Measurements from ENCODE around the gene HOXB4.

The HOXB4 gene

DNA sequence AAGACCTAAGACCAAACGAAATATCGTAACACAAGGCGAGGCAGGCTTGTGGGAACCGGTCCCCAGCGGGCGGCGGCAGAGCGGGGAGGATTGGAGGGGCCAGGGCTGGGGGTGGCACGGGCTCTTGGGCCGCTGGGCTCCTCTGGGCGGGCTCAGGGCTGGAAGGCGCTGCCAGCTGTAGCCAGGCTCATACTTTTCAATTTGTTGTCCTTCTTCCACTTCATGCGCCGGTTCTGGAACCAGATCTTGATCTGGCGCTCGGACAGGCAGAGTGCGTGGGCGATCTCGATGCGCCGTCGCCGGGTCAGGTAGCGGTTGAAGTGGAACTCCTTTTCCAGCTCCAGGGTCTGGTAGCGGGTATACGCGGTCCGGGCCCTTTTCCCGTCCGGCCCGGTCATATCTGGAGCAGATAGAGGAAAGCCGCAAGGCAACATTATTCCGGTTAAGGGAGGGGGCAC, 13.9 kb upstream of the HOXB4 start:
- H2AFZ ChIP-seq, result no peak overlapping the region
- H3K4me3 ChIP-seq (ENCODE audit: low read depth, low read length), result no peak overlapping the region
- H3K27me3 ChIP-seq (ENCODE audit: control insufficient read depth, insufficient read depth, low read length), result no peaks in the 10 kb centered on the region
- no peaks in the 10 kb centered on the region for H3K36me3 ChIP-seq (ENCODE audit: control insufficient read depth, insufficient read depth, low read length)
- no peaks in the 10 kb centered on the region for H3K4me1 ChIP-seq
- no peak overlapping the region for H3K27ac ChIP-seq
- TF ChIP-seq, protein P1, sequence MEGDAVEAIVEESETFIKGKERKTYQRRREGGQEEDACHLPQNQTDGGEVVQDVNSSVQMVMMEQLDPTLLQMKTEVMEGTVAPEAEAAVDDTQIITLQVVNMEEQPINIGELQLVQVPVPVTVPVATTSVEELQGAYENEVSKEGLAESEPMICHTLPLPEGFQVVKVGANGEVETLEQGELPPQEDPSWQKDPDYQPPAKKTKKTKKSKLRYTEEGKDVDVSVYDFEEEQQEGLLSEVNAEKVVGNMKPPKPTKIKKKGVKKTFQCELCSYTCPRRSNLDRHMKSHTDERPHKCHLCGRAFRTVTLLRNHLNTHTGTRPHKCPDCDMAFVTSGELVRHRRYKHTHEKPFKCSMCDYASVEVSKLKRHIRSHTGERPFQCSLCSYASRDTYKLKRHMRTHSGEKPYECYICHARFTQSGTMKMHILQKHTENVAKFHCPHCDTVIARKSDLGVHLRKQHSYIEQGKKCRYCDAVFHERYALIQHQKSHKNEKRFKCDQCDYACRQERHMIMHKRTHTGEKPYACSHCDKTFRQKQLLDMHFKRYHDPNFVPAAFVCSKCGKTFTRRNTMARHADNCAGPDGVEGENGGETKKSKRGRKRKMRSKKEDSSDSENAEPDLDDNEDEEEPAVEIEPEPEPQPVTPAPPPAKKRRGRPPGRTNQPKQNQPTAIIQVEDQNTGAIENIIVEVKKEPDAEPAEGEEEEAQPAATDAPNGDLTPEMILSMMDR (IDR thresholded peaks at IDR 0.05), result no peak
- H3K79me2 ChIP-seq, result no peaks in the 10 kb centered on the region
- H3K4me2 ChIP-seq (ENCODE audit: low read length), result no peak overlapping the region
- no peaks in the 10 kb centered on the region for H3K9me3 ChIP-seq (ENCODE audit: control insufficient read depth, low read length)
- no peak overlapping the region for H3K9ac ChIP-seq

DNA sequence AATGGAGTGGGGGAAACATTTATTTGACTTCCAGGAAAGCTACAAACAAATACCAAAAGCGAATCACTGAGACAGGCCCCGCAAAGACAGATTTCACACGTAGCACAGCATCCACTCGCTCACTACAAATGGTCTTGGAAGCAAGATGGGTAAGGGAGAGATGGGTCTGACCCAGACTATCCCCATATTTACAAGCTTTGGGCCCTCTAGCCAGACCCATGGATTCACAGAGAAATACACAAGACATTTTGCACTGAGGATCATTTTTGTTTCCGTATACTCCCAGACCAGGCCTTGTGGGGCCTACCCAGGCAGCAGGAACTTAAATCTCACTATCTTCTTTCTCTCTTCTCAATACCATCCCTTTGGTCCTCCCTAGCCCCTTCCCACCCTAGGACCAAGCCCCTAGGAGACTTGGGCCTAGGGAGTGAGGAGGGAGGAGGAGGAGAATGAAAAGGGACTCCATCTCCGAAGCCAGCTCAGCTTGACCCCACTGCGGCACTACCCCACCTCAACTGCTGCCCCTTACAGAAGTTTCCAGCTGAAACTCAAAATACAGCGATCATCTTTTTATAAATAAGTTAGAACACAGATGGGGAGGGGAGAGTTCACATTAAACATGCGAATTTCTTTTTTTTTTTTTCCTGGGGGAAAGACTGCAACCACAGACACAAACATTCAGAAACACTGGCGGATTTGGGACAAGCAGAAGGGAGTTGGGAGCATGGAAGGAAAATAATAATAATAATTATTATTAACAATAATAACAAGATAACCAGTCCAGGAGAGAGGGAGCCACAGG, 13.3 kb upstream of the HOXB4 start:
- Histone ChIP-seq H3K79me2 (no peaks in the 10 kb centered on the region), H3K9ac (no peak overlapping the region), H3K36me3 (ENCODE audit: control insufficient read depth, insufficient read depth, low read length) (no peaks in the 10 kb centered on the region), H3K9me3 (ENCODE audit: control insufficient read depth, low read length) (no peaks in the 10 kb centered on the region), H3K4me2 (ENCODE audit: low read length) (no peak overlapping the region), H2AFZ (no peak overlapping the region), H3K27me3 (ENCODE audit: control insufficient read depth, insufficient read depth, low read length) (no peaks in the 10 kb centered on the region), H3K4me1 (no peaks in the 10 kb centered on the region), H3K4me3 (ENCODE audit: low read depth, low read length) (no peak overlapping the region), H3K27ac (no peak overlapping the region)
- TF ChIP-seq, protein P1 (IDR thresholded peaks at IDR 0.05), result no peak

DNA sequence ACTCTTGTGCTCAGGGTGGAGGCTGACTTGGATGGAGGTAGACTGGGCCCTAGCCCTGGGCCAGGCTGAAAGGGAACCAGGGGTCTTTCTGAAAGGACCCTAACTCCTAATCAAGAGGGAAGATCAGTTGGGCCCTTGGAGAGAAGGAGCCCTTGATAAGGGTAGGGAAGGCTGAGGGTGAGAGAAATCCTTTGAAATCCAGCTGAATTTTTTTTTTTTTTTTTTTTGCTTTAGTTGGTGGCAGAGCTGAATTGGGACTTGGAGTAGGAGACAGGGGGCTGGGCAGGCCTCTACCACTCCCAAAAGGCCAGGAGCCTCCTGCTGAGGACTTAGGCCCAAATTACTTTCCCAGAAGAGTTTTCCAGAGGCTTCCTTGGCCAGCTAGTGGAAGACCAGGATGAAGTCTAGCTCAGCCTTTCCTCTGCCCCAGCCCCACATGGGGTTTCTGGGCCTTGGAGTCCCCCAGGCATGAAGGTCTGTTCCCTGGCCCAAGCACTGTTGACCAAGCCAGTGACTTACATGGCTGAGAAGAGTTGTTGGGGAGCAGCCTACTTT, 12.5 kb upstream of the HOXB4 start:
- H3K9ac ChIP-seq, result no peak overlapping the region

DNA sequence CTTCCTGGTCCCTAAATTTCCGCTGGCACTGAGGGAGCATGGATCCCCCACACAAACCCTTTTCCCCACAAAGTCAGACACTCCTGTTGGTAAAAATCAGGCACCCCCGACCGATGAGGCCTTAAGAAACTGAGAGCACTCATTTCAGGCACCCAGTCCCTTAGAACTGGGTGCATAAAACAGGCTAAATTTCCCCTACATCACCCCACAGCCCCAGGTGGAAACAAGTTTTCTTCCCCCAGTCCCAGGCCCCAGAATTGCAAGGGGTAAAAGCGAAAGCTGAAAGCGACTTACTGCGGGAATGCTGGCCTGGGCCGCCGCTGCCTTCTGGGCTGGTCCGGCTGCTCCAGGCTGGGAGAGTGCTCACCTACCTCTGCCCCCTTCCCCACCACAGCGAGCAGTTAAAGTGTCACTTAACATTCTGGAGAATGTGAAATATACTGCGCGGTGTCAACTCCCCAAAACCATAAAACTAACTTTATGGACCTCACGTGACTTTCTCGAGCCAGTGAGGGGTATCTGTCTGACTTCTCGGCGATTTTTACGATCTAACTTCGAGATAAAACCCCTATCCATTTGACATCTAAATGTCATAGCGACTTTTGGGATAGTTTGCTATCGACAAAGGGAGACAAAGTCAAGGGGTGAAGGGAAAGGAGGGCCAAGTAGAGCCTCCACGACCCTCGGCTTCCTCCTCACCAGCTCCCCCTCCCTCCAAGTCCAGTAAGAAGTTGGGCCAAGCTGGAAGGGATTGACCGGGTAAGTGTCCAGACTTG, 11.9 kb upstream of the HOXB4 start, which contains the start of gene HOXB3:
HOXB3 (minus strand) TSS at position 411 of the 776 bp plus-strand sequence. CDS start 37,767 bp downstream, outside the sequence.
- H3K9me3 ChIP-seq (ENCODE audit: control insufficient read depth, low read length), result no peaks in the 10 kb centered on the region
- no peak within 1 kb of the TSS for H3K4me2 ChIP-seq (ENCODE audit: low read length)
- no peaks in the 10 kb centered on the region for H3K79me2 ChIP-seq
- TF ChIP-seq, protein P1 (IDR thresholded peaks at IDR 0.05), result no peak
- H2AFZ ChIP-seq, result no peak within 1 kb of the TSS
- no peaks in the 10 kb centered on the region for H3K27me3 ChIP-seq (ENCODE audit: control insufficient read depth, insufficient read depth, low read length)
- no peak within 1 kb of the TSS for H3K9ac ChIP-seq
- no peak within 1 kb of the TSS for H3K27ac ChIP-seq
- no peak within 1 kb of the TSS for H3K4me3 ChIP-seq (ENCODE audit: low read depth, low read length)
- no peaks in the 10 kb centered on the region for H3K36me3 ChIP-seq (ENCODE audit: control insufficient read depth, insufficient read depth, low read length)
- H3K4me1 ChIP-seq, result no peaks in the 10 kb centered on the region

More for the DNA sequence above, 12.5 kb upstream of the HOXB4 start:
- Histone ChIP-seq H3K79me2 (no peaks in the 10 kb centered on the region), H3K36me3 (ENCODE audit: control insufficient read depth, insufficient read depth, low read length) (no peaks in the 10 kb centered on the region), H3K27ac (no peak overlapping the region), H3K9me3 (ENCODE audit: control insufficient read depth, low read length) (no peaks in the 10 kb centered on the region), H3K4me2 (ENCODE audit: low read length) (no peak overlapping the region), H3K4me3 (ENCODE audit: low read depth, low read length) (no peak overlapping the region), H3K4me1 (no peaks in the 10 kb centered on the region), H3K27me3 (ENCODE audit: control insufficient read depth, insufficient read depth, low read length) (no peaks in the 10 kb centered on the region), H2AFZ (no peak overlapping the region)
- TF ChIP-seq, protein P1 (IDR thresholded peaks at IDR 0.05), result no peak

Measured in parathyroid adenoma (tissue), 2 donors.